OCI-LY1 (cell line): ENCODE data around the gene CDH4.

Experiments used
- H2AFZ ChIP-seq: fragments of 200-600 bp; sonication (generic), shearing (Covaris generic); 2 replicates; pipeline ENCODE4 v1.6.0; 2014; ENCODE audit warnings: antibody characterized with exemption, mild to moderate bottlenecking, low read length
- H3F3A ChIP-seq: fragments of 200-600 bp; sonication (generic), shearing (Covaris generic); 2 replicates; pipeline ENCODE4 v1.6.0; 2014; ENCODE audit warnings: mild to moderate bottlenecking, antibody characterized with exemption, low read length, moderate library complexity; ENCODE audit not compliant: insufficient read depth
- H3K27ac ChIP-seq: fragments of 200-600 bp; sonication (generic); 2 replicates; pipeline ENCODE4 v1.5.1; 2014; ENCODE audit warnings: low read length, mixed run types, mild to moderate bottlenecking, low read depth; ENCODE audit not compliant: poor library complexity, severe bottlenecking
- H3K27me3 ChIP-seq: fragments of 200-600 bp; sonication (generic); 2 replicates; pipeline ENCODE4 v1.6.0; 2014; ENCODE audit warnings: antibody characterized with exemption, mild to moderate bottlenecking, low read length, moderate library complexity; ENCODE audit not compliant: insufficient read depth
- H3K36me3 ChIP-seq: fragments of 200-600 bp; sonication (generic); 2 replicates; pipeline ENCODE4 v1.6.1; 2014; ENCODE audit warnings: mild to moderate bottlenecking, antibody characterized with exemption, low read length, moderate library complexity, mixed read lengths; ENCODE audit not compliant: insufficient read depth
- H3K4me1 ChIP-seq: fragments of 200-600 bp; sonication (generic); 2 replicates; pipeline ENCODE4 v1.5.1; 2014; ENCODE audit warnings: mild to moderate bottlenecking, low read length, moderate library complexity; ENCODE audit not compliant: insufficient read depth, severe bottlenecking
- H3K4me2 ChIP-seq: fragments of 200-600 bp; sonication (generic), shearing (Covaris generic); 2 replicates; pipeline ENCODE4 v1.6.1; 2014; ENCODE audit warnings: low read length
- H3K4me3 ChIP-seq: fragments of 200-600 bp; sonication (generic); 2 replicates; pipeline ENCODE4 v1.5.1; 2014; ENCODE audit warnings: low read length, low read depth, mild to moderate bottlenecking, mixed read lengths; ENCODE audit not compliant: poor library complexity, severe bottlenecking
- H3K79me2 ChIP-seq: fragments of 200-600 bp; shearing (Covaris generic); 2 replicates; pipeline ENCODE4 v1.6.1; 2016; ENCODE audit warnings: mixed run types, low read length, mixed read lengths; ENCODE audit not compliant: insufficient read depth
- H3K9ac ChIP-seq: fragments of 200-600 bp; sonication (generic), shearing (Covaris generic); 2 replicates; pipeline ENCODE4 v1.6.1; 2014; ENCODE audit warnings: mild to moderate bottlenecking, low read length, mixed read lengths
- H3K9me2 ChIP-seq: fragments of 200-600 bp; sonication (generic), shearing (Covaris generic); 2 replicates; pipeline ENCODE4 v1.6.1; 2014; ENCODE audit warnings: low read depth, mild to moderate bottlenecking, low read length, mixed read lengths
- H3K9me3 ChIP-seq: fragments of 200-600 bp; shearing (Covaris generic); 2 replicates; pipeline ENCODE4 v1.6.1; 2014; ENCODE audit warnings: low read length, mixed read lengths
- H4K20me1 ChIP-seq: fragments of 200-600 bp; sonication (generic), shearing (Covaris generic); 2 replicates; pipeline ENCODE4 v1.6.0; 2016; ENCODE audit warnings: mild to moderate bottlenecking, low read length; ENCODE audit not compliant: insufficient read depth
- CTCF ChIP-seq: fragments of 200-600 bp; sonication (generic), shearing (Covaris generic); IDR thresholded peaks from 2 replicates; pipeline ENCODE4 v1.5.1; 2017; ENCODE audit warnings: mild to moderate bottlenecking, antibody characterized with exemption, low read length, moderate library complexity, mixed read lengths
- EZH2 ChIP-seq: fragments of 200-600 bp; sonication (generic), shearing (Covaris generic); IDR thresholded peaks from 2 replicates; pipeline ENCODE4 v1.8.0; 2017; ENCODE audit warnings: borderline replicate concordance, mixed run types, mild to moderate bottlenecking, antibody characterized with exemption, low read length, moderate library complexity, mixed read lengths

Gene CDH4

GRCh38 chr20:61888101-61888865 lies 636.2 kb downstream of the CDH4 start:
- no peaks in the 10 kb centered on the region for H3K79me2 ChIP-seq
- no peaks in the 10 kb centered on the region for H3K27me3 ChIP-seq
- no peak overlapping the region for H3K4me2 ChIP-seq
- no peaks in the 10 kb centered on the region for H3K36me3 ChIP-seq
- no peaks in the 10 kb centered on the region for H3K9me2 ChIP-seq
- H3K4me3 ChIP-seq: no peak overlapping the region
- no peak overlapping the region for H3K27ac ChIP-seq
- H3F3A ChIP-seq: no peaks in the 10 kb centered on the region
- TF ChIP-seq EZH2 (no peak), CTCF (no peak)
- H2AFZ ChIP-seq: no peak overlapping the region
- no peaks in the 10 kb centered on the region for H3K4me1 ChIP-seq
- no peak overlapping the region for H3K9ac ChIP-seq
- no peaks in the 10 kb centered on the region for H4K20me1 ChIP-seq
- H3K9me3 ChIP-seq: no peaks in the 10 kb centered on the region

- no peaks in the 10 kb centered on the region for H3K9me2 ChIP-seq
Measured at GRCh38 chr20:61889659-61890058, 637.6 kb downstream of the CDH4 start.

GRCh38 chr20:61890210-61890609 lies 638.1 kb downstream of the CDH4 start:
- Histone ChIP-seq H3K9me2 (no peaks in the 10 kb centered on the region), H3K4me1 (no peaks in the 10 kb centered on the region), H3K9me3 (no peaks in the 10 kb centered on the region), H2AFZ (no peak overlapping the region), H3K4me2 (no peak overlapping the region), H3K4me3 (no peak overlapping the region), H3K27me3 (no peaks in the 10 kb centered on the region), H3F3A (no peaks in the 10 kb centered on the region), H3K36me3 (no peaks in the 10 kb centered on the region), H4K20me1 (no peaks in the 10 kb centered on the region), H3K79me2 (no peaks in the 10 kb centered on the region), H3K9ac (no peak overlapping the region), H3K27ac (no peak overlapping the region)
- TF ChIP-seq EZH2 (no peak), CTCF (no peak)

More at GRCh38 chr20:61889659-61890058, 637.6 kb downstream of the CDH4 start:
- no peak overlapping the region for H3K4me3 ChIP-seq
- H3K27me3 ChIP-seq: no peaks in the 10 kb centered on the region
- H2AFZ ChIP-seq: no peak overlapping the region
- no peak overlapping the region for H3K27ac ChIP-seq
- H4K20me1 ChIP-seq: no peaks in the 10 kb centered on the region
- TF ChIP-seq CTCF: no peak
- TF ChIP-seq EZH2: no peak
- no peaks in the 10 kb centered on the region for H3K9me3 ChIP-seq
- H3K4me1 ChIP-seq: no peaks in the 10 kb centered on the region
- no peaks in the 10 kb centered on the region for H3F3A ChIP-seq
- H3K4me2 ChIP-seq: no peak overlapping the region
- no peaks in the 10 kb centered on the region for H3K79me2 ChIP-seq
- no peak overlapping the region for H3K9ac ChIP-seq
- no peaks in the 10 kb centered on the region for H3K36me3 ChIP-seq
